ENCODE results near the gene ZC3H11A.

ZC3H11A gene

DNA sequence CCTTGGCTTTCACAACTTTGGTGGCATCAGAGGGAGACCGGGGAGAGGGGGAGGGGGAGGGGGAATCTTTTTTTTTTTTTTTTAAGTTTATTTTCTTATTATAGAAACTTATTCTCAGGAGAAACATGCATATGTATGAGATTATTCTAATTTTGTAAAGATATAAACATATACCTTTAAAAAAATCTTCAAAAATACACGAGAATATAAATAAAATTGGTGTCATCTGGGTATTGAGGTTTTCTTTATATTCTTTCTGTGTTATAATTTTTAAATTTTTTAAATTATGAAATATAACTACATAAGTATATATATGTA is 47.1 kb downstream of the ZC3H11A start:
- DNase-seq (ENCODE audit: low read depth), result no peak

DNA sequence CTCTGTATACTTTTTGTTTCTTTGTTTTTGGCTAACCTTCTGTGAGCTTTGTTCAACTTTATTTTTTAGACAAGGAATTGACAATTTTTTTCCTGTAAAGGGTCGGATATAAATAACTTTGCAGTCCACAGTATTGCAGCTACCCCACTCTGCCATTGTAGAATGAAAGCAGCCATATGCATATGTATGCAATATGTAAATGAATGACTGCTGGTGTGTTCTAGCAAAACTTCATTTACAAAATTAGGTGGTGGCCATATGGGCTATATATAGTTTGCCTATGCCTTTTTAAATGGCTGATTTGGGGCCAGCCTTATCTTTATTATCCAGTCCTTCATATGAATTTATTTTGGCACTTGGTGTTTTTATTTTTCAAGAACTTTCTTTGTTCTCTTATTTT is 48.0 kb downstream of the ZC3H11A start:
- DNase-seq (ENCODE audit: low read depth), result no peak
